ENCODE results near the gene CPLX1.
"Not testable (repeated sequence)": the region's sequence is repeated elsewhere in the genome, so short reads cannot be mapped to it uniquely, and the experiment has no call there.

Gene CPLX1

GRCh38 chr4:790466-790820 lies 35.5 kb downstream of the CPLX1 start:
- DNase-seq, result no peak

DNA sequence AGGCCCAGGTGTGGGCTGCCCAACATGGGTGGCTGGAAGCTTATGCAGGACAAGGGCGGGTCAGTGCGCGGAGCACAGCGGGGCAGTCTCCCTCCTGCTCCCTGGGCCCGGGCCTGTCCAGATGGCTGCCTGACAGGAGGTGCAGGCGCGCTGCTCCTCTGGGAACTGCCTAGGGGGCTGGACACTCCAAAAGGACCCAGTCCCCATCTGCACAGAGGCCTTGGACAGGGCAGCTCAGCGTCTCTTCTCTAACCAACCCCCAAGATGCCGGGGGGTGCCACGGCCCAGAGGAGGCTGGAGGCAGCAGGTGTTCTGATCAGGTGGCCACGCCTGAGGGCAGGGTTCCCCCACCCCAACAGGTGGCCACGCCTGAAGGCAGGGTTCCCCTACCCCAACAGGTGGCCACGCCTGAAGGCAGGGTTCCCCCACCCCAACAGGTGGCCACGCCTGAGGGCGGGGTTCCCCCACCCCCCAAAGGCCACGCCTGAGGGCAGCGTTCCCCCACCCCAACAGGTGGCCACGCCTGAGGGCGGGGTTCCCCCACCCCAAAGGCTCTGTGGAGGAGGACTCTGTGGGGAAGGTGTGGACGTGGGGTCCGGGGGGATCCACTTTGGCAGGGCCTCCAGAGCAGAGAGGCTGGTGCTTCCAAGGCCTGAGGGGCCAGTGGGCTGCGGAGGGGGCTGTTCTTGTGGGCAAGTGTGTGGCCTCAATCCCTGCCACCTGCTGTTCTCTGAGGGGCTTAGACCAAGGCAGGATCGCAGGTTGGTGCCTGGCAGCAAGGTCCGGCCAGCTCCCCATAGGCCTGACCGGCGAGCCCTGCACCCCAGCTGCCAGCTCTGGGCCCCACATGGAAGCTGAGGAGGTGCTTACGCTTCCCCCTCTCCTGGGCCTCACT lies 36.1 kb downstream of the CPLX1 start:
- no peak for DNase-seq

DNA sequence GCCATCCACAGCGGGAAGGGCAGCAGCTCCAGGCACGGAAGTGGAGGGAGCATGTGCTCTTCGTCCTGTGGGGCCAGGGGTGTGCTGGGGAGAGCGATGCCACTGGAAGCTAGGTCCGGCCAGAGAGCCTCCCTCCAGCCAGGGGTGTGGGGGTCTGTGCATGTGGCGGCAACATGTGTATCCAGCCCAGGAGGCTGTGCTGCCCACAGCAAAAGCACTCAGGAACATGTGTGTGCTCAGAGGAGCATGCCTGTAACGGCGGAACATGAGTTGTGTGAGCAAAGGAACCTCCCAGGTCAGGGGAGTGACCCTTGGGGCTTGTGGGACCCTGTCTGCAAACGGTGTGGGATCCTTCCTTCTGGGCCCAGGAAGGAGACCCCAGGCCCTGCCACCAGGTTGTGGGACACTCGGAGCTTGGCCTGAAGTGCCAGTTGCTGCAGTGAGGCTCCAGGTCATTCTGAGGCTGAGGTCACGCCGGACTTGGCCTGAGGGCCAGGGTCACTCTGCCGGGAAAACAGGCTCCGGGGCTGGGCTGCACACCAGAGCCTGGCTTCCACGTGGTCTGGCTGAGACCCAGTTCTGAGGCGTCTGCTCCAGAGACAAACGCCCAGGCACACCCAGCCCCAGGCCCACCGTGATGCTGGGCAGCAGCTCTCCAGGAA lies 37.2 kb downstream of the CPLX1 start:
- DNase-seq, result no peak

GRCh38 chr4:788006-788635 lies 37.8 kb downstream of the CPLX1 start:
- DNase-seq, result no peak

DNA sequence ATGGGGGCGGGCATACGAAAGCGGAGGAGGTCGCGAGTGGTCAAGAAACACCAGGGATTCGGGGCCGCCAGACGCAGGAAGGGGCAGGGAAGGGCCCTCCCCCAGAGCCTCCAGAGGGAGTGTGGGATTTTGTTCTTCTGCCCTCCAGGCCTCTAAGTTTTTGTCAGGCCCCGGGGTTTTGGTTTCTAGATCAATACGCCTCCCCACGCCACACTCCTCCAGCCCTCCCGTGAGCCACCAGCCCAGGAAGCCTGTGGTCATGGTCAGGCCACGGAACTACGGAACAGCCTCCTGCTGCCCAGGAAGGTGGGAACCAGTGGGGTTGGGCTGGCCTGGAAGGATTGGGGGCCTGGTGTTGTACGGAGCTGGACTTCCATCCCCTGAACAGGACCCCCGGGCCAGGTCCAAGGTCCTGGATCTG lies 38.4 kb downstream of the CPLX1 start:
- DNase-seq, result no peak

DNA sequence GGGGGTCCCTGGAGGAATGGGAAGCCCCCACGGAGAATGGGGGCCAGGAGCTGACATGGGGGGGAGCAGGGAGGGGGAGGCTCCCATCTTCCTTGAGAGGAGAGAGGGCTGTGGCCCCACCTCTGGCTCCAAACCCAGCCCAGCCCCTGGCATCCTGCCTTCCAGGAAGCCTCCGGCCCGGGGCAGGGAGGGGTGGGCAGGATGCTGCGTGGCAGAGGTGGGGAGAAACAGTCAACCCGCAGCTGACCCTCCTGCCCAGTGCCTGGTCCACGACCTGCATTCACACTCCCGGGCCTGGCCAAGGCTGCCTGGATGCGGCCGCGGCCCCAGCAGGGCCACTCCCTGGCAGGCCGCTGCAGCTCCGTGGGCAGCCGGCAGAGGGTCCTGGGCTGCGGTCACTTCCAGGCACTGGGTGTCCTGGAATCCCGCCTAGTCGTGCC lies 39.0 kb downstream of the CPLX1 start:
- no peak for DNase-seq

DNA sequence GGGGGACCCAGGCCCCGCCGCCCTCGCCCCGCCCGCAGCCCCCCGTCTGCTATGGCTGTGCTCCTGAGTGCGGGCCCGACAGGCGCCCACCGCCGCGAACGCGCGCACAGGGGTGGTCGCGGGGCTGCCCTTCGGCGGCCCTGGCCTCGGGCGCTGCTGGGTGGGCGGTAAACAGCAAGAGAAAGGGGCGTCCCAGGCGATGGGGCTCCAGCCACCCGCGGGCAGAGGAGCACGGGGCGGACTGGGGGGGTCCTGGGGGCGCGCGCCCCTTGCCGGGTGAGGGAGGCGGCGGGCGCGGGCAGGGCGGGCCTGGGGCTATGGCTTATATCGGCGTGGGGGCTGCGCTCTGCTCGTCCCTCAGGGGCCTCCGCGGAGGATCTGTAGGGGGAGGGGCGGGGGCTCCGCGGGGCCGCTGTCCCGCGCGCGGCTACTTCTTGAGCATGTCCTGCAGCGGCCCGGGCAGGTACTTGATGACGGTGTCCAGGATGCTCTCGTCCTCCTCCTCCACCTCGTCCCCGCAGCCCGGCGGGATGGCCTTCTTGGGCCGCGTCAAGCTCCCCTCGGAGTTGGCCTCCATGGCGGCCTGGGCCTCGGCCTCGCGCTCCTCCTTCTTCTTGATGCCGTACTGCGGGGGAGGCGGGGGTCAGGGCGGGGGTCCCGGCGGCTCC lies 39.7 kb downstream of the CPLX1 start:
- DNase-seq, result no peak

- DNase-seq, result no peak
Measured at GRCh38 chr4:785332-786073, 40.4 kb downstream of the CPLX1 start.

DNA sequence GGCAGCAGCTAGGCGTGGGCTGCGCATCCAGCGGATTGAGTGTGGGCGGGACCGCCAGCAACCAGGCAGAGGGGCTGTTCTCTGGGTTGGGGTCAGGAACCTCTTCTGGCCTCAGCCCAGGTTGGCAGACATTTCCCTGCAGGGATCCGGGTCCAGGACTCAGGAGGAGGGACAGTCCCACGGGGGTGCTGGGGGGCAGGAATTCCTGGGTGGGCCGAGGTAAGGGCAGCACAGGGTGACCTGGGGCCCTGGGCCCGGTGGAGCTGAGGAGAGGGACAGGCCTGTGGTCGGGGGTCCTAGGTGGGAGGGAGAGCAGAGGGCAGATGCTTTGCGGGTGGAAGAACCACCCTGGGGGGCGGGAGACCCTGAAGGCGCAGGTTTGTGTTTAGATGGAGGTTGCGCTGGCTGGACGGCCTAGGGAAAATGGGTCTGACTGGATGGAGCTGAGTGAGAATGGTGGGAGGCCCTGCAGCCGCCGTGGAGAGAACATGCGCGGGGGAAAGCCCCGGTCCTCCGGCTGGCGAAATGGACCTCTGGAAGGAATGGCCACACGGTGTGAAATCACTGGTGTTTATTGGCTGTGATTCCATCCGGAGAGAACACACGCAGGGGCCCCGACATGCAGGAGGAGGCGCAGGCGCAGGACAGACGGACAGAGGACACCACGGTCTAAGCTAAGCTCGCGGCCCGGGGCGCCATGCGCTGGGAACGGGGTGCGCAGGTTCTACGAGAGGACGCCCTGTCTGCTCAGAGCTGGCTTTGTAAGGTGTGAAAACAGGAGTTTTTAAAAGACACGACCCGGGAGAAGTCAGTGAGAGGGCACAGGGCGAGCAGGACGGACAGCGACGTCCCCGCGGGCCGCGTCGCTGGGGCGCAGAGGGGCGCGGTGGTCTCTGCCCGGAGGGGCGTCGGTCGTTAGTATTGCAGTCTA lies 41.3 kb downstream of the CPLX1 start:
- no peak for DNase-seq

DNA sequence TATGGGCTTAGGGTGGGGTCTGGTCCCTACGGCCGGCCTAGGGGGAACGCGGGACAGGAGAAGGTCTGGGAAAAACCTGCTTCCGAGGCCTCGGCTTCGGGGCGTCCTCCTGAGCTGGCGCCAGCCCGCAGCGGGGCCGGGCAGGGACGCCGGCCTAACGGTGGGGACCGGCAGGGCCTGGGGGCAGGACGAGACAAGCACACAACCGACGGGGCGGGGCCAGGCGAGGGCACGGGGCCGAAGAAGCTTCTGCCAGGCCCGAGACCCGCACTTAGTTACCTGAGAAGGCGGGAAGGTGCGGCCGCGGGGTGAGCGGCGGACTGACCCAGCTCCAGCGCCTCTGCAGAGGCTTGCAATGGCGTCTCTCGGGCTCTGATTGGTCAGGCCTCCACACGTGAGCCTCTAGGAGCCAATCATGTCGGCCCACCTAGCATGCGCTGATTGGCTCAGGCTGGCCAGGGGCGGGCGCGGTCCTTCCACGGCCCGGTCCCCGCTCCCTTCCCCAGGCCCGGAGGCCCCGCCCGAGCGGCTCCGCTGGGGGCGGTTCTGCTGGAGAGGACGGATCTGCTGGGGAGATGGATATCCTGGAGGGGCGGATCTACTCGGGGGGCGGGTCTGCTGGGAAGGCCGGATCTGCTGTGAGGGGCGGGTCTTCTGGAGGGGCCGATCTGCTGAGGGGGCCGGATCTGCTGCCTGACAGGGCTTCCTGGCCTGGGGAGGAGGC lies 44.3 kb downstream of the CPLX1 start:
- DNase-seq, result peak; percentile 92

DNA sequence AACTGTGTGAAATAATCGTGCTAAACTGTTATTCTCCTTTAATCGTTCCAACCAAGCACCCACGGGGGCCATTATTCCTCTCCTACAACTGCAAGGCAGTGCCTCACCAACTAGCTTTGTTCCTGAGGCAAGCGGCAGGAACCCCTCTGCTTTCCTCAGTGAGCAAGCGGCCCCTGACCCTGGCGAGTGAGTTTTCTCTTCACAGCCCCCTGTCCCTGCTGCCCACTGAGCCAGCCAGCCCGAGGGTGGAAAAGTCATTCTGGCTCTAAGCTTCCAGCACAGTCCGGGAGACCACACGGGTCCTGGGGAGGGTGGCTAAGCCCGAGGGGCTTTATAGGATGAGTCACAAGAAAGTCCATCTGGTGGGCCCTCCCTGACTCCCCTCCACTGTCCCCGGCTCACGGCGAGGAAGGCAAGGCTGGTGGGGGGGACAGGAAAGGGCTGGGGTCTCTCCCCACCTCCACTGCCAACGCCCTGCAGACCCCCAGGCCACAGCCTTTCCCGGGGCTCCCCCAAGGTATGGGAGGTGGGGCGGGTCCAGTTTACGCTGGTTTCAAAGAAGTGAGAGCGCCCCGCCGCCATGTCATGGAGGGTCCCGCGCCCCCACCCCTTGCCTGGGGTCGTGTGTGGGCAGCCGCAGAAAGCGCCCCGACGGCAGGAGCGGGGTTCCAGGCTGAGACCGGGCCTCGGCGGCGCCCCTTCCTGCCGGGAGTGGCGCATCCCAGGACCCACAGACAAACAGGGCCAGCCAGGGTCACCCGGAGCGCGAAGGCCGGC lies 45.0 kb downstream of the CPLX1 start:
- DNase-seq, result no peak

GRCh38 chr4:780255-780654 lies 45.7 kb downstream of the CPLX1 start:
- DNase-seq, result not testable (repeated sequence)

GRCh38 chr4:779555-779954 lies 46.4 kb downstream of the CPLX1 start:
- DNase-seq, result no peak

DNA sequence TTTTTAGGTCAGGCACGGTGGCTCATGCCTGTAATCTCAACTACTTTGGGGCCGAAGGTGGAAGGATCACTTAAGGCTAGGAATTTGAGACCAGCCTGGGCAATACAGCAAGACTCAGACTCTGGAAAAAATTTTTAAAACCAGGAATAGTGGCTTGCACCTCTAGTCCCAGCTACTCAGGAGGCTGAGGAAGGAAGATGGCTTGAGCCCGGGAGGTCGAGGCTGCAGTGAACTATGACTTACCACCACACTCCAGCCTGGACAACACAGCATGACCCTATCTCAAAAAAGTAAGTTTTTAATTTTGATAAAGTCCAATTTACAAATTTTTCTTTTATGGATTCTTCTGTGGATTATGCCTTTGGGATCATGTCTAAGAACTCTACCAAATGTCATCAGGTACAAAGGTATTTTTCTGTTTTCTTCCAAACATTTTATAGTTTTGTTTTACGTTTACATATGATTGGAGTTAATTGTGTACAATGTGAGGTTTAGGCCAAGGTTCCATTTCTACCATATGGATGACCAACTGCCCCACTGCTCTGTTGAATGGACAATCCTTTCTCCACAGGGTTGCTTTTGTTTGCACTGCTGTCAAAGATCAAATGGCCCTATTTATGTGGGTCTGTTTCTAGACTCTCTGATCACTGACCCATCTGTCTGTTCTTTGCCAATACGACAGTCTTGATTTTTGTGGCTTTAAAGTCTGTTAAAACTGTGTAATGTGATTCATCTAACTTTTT lies 48.2 kb downstream of the CPLX1 start:
- no peak for DNase-seq

DNA sequence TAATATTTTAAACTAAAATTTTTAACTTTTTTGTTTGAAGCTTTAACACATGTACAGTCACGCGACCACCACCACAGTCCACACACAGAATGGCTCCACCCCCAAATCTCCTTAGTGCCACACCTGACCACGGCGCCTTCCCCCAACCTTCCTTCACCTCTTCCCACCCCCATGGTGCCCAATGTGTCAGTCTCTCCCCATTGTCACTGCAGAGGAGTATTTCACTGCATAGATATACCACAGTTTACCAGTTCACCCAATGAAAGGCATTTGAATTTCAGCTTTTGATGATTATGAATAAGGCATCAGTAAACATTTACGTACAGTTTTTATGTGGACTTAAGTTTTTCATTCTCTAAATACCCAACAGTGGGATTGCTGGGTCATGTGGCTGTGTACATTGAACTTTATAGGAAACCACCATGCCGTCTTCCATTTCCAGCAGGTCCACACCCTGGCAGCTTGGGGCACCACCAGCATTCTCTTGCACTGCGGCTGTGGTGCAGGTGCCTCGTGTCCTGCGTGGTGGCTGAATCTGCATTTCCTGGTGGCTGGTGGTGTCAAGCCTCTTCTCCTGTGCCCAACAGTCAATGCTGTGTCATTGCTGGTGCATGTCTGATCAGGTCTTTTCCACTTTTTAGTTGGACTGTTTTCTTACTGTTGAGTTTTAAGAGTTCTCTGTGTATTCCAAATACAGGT lies 49.0 kb downstream of the CPLX1 start:
- DNase-seq, result no peak

DNA sequence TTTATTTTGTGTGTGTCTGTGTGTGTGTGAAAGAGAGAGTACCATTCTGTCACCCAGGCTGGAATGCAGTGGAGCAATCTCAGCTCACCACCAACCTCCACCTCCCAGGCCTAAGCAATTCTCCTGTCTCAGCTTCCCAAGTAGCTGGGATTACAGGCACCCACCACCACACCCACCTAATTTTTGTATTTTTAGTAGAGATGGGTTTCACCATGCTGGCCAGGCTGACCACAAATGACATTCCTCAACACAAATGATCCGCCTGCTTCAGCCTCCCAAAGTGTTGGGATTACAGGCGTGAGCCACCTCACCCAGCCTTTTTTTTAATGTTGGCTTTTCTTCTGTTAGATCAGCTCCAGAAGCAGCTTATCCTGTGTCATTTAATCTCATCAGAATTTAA lies 50.4 kb downstream of the CPLX1 start:
- not testable (repeated sequence) for DNase-seq

DNA sequence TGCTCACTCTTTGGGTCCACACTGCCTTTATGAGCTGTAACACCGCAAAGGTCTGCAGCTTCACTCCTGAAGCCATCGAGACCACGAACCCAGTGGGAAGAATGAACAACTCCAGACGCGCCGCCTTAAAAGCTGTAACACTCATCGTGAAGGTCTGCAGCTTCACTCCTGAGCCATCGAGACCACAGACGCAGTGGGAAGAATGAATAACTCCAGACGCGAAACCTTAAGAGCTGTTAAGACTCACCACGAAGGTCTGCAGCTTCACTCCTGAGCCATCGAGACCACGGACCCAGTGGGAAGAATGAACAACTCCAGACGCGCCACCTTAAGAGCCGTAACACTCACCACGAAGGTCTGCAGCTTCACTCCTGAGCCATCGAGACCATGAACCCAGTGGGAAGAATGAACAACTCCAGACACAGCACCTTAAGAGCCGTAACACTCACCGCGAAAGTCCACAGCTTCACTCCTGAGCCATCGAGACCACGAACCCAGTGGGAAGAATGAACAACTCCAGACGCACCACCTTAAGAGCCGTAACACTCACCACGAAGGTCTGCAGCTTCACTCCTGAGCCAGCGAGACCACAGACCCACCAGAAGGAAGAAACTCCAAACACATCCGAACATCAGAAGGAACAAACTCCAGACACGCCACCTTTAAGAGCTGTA lies 51.4 kb downstream of the CPLX1 start:
- not testable (repeated sequence) for DNase-seq

- no peak for DNase-seq
Measured at GRCh38 chr4:773214-773613, 52.7 kb downstream of the CPLX1 start.

All from DMS153 (cell line).